IPS-18c (cell line): Measurements from ENCODE around the gene CALM3.

Experiments used
- H3K4me3 ChIP-seq: 2 replicates; pipeline ENCODE4 v1.7.0; 2013; ENCODE audit warnings: low read depth, mild to moderate bottlenecking, low read length, moderate library complexity; ENCODE audit not compliant: insufficient read depth
- H3K9me3 ChIP-seq: one replicate; pipeline ENCODE4 v1.6.1; 2013; ENCODE audit warnings: mild to moderate bottlenecking, low read length, moderate library complexity; ENCODE audit not compliant: control insufficient read depth, insufficient read depth

CALM3 gene

GRCh38 chr19:46591254-46591653 lies 9.9 kb upstream of the CALM3 start:
- H3K4me3 ChIP-seq = no peak overlapping the region
- H3K9me3 ChIP-seq = no peaks in the 10 kb centered on the region

- no peaks in the 10 kb centered on the region for H3K9me3 ChIP-seq
Measured at GRCh38 chr19:46591870-46592269, 9.3 kb upstream of the CALM3 start.

GRCh38 chr19:46596008-46596407 lies 5.1 kb upstream of the CALM3 start:
- Histone ChIP-seq H3K4me3 (no peak overlapping the region), H3K9me3 (no peaks in the 10 kb centered on the region)

More at GRCh38 chr19:46591870-46592269, 9.3 kb upstream of the CALM3 start:
- no peak overlapping the region for H3K4me3 ChIP-seq

GRCh38 chr19:46598372-46598917 lies 2.7 kb upstream of the CALM3 start:
- Histone ChIP-seq H3K9me3 (no peaks in the 10 kb centered on the region), H3K4me3 (no peak overlapping the region)

GRCh38 chr19:46599716-46600373 lies 1.3 kb upstream of the CALM3 start:
- H3K4me3 ChIP-seq = peak overlapping the region; percentile 81; the same call in 1 of the 2 replicates

GRCh38 chr19:46600384-46601317 lies 479 bp upstream of the CALM3 start:
- H3K4me3 ChIP-seq = peak overlapping the region; percentile 99

More at GRCh38 chr19:46599716-46600373, 1.3 kb upstream of the CALM3 start:
- H3K9me3 ChIP-seq = no peaks in the 10 kb centered on the region

GRCh38 chr19:46602392-46603194 lies 1.5 kb downstream of the CALM3 start:
- H3K4me3 ChIP-seq = peak overlapping the region; percentile 99

More at GRCh38 chr19:46600384-46601317, 479 bp upstream of the CALM3 start:
- H3K9me3 ChIP-seq = no peaks in the 10 kb centered on the region

GRCh38 chr19:46603195-46603637 lies 2.1 kb downstream of the CALM3 start:
- Histone ChIP-seq H3K9me3 (no peaks in the 10 kb centered on the region), H3K4me3 (peak overlapping the region; percentile 31)

More at GRCh38 chr19:46602392-46603194, 1.5 kb downstream of the CALM3 start:
- no peaks in the 10 kb centered on the region for H3K9me3 ChIP-seq

GRCh38 chr19:46603752-46604231 lies 2.7 kb downstream of the CALM3 start:
- no peaks in the 10 kb centered on the region for H3K9me3 ChIP-seq
- no peak overlapping the region for H3K4me3 ChIP-seq

- H3K9me3 ChIP-seq = no peaks in the 10 kb centered on the region
- H3K4me3 ChIP-seq = no peak overlapping the region
Measured at GRCh38 chr19:46604781-46605355, 3.7 kb downstream of the CALM3 start.

- Histone ChIP-seq H3K4me3 (no peak overlapping the region), H3K9me3 (no peaks in the 10 kb centered on the region)
Measured at GRCh38 chr19:46605356-46605821, 4.3 kb downstream of the CALM3 start.

- no peaks in the 10 kb centered on the region for H3K9me3 ChIP-seq
- H3K4me3 ChIP-seq = no peak overlapping the region
Measured at GRCh38 chr19:46606019-46606418, 4.9 kb downstream of the CALM3 start.

GRCh38 chr19:46606681-46607447 lies 5.7 kb downstream of the CALM3 start:
- H3K9me3 ChIP-seq = no peaks in the 10 kb centered on the region

GRCh38 chr19:46607448-46607841 lies 6.3 kb downstream of the CALM3 start:
- Histone ChIP-seq H3K9me3 (no peaks in the 10 kb centered on the region), H3K4me3 (no peak overlapping the region)

More at GRCh38 chr19:46606681-46607447, 5.7 kb downstream of the CALM3 start:
- H3K4me3 ChIP-seq = no peak overlapping the region

- Histone ChIP-seq H3K4me3 (no peak overlapping the region), H3K9me3 (no peaks in the 10 kb centered on the region)
Measured at GRCh38 chr19:46608178-46608577, 7.0 kb downstream of the CALM3 start.
